ENCODE measurements around the gene ZNF892.
"Not testable (repeated sequence)": the region's sequence is repeated elsewhere in the genome, so short reads cannot be mapped to it uniquely, and the experiment has no call there.

ZNF892 gene

GRCh38 chr2:95232232-95232631 is 24.9 kb downstream of the ZNF892 start:
- DNase-seq (ENCODE audit: extremely low read depth, insufficient read length): no peak
- H3K4me3 ChIP-seq (replicated peaks; ENCODE audit: low read depth, low read length): no peak overlapping the region
- H3K27me3 ChIP-seq (replicated peaks; ENCODE audit: control insufficient read depth, insufficient read depth, low read length): no peaks in the 10 kb centered on the region
- no peaks in the 10 kb centered on the region for H3K36me3 ChIP-seq (ENCODE audit: control insufficient read depth, insufficient read depth, low read length)
- TF ChIP-seq CTCF (IDR thresholded peaks at IDR 0.05; ENCODE audit: insufficient read depth, low read length, poor library complexity, severe bottlenecking): no peak

GRCh38 chr2:95234286-95234785 is 27.0 kb downstream of the ZNF892 start:
- no peak overlapping the region for H3K4me3 ChIP-seq (replicated peaks; ENCODE audit: low read depth, low read length)
- TF ChIP-seq CTCF (IDR thresholded peaks at IDR 0.05; ENCODE audit: insufficient read depth, low read length, poor library complexity, severe bottlenecking): no peak
- DNase-seq (ENCODE audit: extremely low read depth, insufficient read length): no peak
- no peaks in the 10 kb centered on the region for H3K36me3 ChIP-seq (ENCODE audit: control insufficient read depth, insufficient read depth, low read length)
- H3K27me3 ChIP-seq (replicated peaks; ENCODE audit: control insufficient read depth, insufficient read depth, low read length): no peaks in the 10 kb centered on the region

- no peaks in the 10 kb centered on the region for H3K27me3 ChIP-seq (replicated peaks; ENCODE audit: control insufficient read depth, insufficient read depth, low read length)
- DNase-seq (ENCODE audit: extremely low read depth, insufficient read length): no peak
- TF ChIP-seq CTCF (IDR thresholded peaks at IDR 0.05; ENCODE audit: insufficient read depth, low read length, poor library complexity, severe bottlenecking): no peak
- H3K4me3 ChIP-seq (replicated peaks; ENCODE audit: low read depth, low read length): no peak overlapping the region
- H3K36me3 ChIP-seq (ENCODE audit: control insufficient read depth, insufficient read depth, low read length): no peaks in the 10 kb centered on the region
Observed at GRCh38 chr2:95234816-95235215, 27.5 kb downstream of the ZNF892 start.

DNA sequence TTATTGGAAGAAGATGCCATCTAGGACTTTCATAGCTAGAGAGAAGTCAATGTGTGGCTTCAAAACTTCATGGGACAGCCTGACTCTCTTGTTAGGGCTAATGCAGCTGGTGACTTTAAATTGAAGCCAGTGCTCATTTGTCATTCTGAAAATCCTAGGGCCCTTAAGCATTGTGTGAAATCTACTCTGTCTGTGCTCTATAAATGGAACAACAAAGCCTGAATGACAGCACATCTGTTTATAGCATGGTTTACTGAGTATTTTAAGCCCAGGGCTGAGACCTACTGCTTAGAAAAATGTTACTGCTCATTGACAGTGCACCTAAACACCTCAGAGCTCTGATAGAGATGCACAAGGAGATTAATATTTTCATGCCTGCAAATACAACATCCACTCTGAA is 30.8 kb downstream of the ZNF892 start:
- H3K27me3 ChIP-seq (replicated peaks; ENCODE audit: control insufficient read depth, insufficient read depth, low read length): no peaks in the 10 kb centered on the region
- no peak for TF ChIP-seq CTCF (IDR thresholded peaks at IDR 0.05; ENCODE audit: insufficient read depth, low read length, poor library complexity, severe bottlenecking)
- no peak overlapping the region for H3K4me3 ChIP-seq (replicated peaks; ENCODE audit: low read depth, low read length)
- no peaks in the 10 kb centered on the region for H3K36me3 ChIP-seq (ENCODE audit: control insufficient read depth, insufficient read depth, low read length)
- DNase-seq (ENCODE audit: extremely low read depth, insufficient read length): no peak

DNA sequence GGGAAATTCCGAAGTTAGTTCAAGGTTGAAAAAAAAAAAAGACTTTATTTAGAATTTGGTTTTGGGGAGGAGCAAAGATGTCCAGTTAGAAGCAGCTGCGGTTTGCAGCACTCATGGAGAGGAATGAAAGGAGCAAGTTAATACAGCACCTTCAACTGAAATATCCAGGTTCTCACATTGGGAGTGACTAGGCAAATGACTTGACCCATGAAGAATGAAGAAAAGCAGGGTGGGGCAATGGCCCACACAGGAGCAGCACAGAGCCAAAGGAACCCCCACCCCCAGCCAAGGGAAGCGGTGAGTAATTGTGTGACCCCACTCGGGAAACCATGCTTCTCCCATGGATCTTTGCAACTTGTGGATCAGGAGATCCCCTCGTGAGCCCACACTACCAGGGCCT is 32.8 kb downstream of the ZNF892 start:
- no peak for TF ChIP-seq CTCF (IDR thresholded peaks at IDR 0.05; ENCODE audit: insufficient read depth, low read length, poor library complexity, severe bottlenecking)
- DNase-seq (ENCODE audit: extremely low read depth, insufficient read length): no peak

GRCh38 chr2:95240556-95240955 is 33.2 kb downstream of the ZNF892 start:
- no peaks in the 10 kb centered on the region for H3K36me3 ChIP-seq (ENCODE audit: control insufficient read depth, insufficient read depth, low read length)
- no peak overlapping the region for H3K4me3 ChIP-seq (replicated peaks; ENCODE audit: low read depth, low read length)
- DNase-seq (ENCODE audit: extremely low read depth, insufficient read length): no peak
- no peak for TF ChIP-seq CTCF (IDR thresholded peaks at IDR 0.05; ENCODE audit: insufficient read depth, low read length, poor library complexity, severe bottlenecking)
- H3K27me3 ChIP-seq (replicated peaks; ENCODE audit: control insufficient read depth, insufficient read depth, low read length): no peaks in the 10 kb centered on the region

More for the DNA sequence above, 32.8 kb downstream of the ZNF892 start:
- Histone ChIP-seq H3K4me3 (replicated peaks; ENCODE audit: low read depth, low read length) (no peak overlapping the region), H3K27me3 (replicated peaks; ENCODE audit: control insufficient read depth, insufficient read depth, low read length) (no peaks in the 10 kb centered on the region), H3K36me3 (ENCODE audit: control insufficient read depth, insufficient read depth, low read length) (no peaks in the 10 kb centered on the region)

DNA sequence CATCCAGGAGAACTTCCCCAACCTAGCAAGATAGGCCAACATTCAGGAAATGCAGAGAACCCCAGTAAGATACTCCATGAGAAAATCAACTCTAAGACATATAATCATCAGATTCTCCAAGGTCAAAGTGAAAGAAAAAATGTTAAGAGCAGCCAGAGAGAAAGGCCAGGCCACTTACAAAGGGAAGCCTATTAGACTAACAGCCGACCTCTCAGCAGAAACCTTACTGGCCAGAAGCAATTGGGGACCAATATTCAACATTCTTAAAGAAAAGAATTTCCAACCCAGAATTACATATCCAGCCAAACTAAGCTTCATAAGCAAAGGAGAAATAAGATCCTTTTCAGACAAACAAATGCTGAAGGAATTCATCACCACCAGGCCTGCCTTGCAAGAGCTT is 34.8 kb downstream of the ZNF892 start:
- not testable (repeated sequence) for H3K27me3 ChIP-seq (replicated peaks; ENCODE audit: control insufficient read depth, insufficient read depth, low read length); H3K4me3 ChIP-seq (replicated peaks; ENCODE audit: low read depth, low read length); H3K36me3 ChIP-seq (ENCODE audit: control insufficient read depth, insufficient read depth, low read length); DNase-seq (ENCODE audit: extremely low read depth, insufficient read length)
